HG02981 (cell line): ENCODE results near the gene SNN.

ENCODE experiments used
- ATAC-seq: cut with Tn5 transposase; IDR thresholded peaks from one replicate; pipeline ENCODE4 v1.9.1; 2021; ENCODE audit warnings: mild to moderate bottlenecking, moderate library complexity; ENCODE audit not compliant: unreplicated experiment

Gene SNN

DNA sequence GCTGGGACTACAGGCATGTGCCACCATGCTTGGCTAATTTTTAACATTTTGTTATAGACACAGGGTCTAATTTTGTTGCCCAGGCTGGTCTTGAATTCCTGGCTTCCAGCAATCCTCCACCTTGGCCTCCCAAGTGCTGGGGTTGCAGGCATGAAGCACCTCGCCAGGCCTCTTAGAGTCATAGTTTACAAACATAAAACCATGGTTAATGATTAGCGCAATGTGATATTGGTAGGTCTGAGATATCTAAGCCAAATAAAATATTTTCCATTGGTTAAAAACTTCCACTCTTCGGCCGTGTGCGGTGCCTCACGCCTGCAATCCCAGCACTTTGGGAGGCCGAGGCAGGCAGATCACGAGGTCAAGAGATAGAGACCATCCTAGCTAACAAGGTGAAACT lies 57.8 kb downstream of the SNN start:
- ATAC-seq = no peak

DNA sequence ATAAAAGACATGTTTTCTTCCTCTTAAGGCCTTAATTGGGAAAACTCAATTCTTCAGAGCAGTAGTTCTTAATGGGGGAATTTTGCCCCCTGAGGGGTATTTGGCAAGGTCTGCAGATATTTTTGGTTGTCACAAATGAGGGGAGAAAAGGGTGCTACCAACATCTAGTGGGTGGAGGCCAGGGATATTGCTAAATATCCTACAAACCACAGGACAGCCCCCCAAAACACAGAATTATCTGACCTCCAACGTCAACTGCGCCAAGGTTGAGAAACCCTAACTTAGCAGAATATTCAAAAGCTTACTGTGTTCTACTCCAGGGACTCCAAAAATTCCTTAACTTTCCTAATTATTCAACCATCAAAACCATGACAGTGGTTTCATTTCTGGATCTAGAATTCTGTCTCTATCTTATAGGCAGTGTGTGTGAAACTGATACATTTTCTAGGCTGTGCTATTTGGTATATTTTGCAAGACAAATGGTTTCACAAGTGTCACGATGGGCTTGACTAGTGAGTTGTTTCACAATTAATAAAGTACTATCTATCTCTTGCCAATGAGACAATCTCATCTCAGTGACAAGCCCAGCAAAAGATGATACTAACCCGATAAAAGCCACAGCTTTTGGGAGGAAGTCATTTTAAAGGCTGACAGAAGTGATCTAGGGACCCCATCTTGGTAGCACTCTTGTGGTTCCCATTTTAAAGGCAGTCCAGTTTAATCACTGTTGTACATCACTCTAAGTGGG lies 59.7 kb downstream of the SNN start:
- no peak for ATAC-seq
